TTC549 (cell line): ENCODE measurements around the gene ZNF652.

Experiments used
- FAIRE-seq: peaks from 2 replicates; lab custom pipeline; 2012; peaks lifted over from hg19 to GRCh38; lab: Jason Lieb, UNC

Gene ZNF652

DNA sequence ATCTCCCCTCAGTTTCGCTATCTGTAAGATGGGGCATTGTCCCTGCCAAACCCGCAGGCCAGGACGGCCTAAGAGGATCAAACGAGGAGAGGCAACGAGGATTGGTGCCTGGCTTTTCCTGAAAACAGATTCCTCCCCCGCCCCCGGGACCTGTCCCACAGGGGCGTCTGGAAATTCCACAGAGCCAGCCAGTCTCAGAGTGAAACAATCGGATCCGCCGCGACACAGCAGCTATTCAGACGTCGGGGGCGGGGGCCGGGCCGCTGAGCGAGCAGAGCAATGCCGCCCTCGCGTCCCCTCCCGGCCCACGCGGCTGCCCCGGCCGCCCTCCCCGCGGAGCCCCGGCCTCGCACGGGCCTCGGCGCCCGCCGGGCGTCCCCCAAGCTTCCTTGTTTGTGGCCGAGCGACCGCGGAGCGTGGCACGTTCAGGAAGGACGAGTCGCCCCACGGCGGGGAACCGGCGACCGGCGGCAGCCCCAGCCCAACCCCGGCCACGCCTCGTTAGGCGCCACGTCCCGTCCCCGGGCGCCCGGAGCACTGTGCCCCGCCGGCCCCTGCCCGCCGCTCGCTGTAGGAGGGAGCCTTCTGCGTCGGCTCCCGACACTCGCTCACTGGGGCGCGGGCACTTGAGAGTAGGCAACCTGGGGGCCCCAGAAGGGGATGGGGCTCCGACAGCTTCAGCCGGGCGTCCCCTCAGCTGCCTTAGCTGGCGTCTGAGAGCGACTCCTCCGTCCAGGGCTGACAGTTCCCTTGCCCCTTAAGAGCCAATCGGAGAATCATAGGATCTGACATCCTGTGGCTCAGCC, 101.8 kb downstream of the ZNF652 start:
- FAIRE-seq: no peak

- FAIRE-seq: no peak
Observed at GRCh38 chr17:49259663-49260010, 102.4 kb downstream of the ZNF652 start.

DNA sequence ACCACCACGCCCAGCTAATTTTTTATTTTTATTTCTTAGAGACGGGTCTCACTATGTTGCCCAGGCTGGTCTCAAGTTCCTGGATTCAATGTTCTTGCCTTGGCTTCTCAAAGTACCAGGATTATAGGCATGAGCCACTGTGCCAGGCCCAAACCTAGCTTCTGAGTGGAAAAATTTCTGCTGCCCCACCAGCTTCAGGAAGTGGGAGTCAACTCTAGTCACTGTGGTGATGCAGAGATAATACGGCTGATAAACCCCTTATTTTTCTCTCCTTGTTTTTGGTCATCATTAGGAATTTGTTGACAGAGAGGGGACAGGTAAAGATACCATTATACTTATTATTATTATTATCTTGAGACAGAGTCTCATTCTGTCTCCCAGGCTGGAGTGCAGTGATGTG, 103.7 kb downstream of the ZNF652 start:
- no peak for FAIRE-seq

DNA sequence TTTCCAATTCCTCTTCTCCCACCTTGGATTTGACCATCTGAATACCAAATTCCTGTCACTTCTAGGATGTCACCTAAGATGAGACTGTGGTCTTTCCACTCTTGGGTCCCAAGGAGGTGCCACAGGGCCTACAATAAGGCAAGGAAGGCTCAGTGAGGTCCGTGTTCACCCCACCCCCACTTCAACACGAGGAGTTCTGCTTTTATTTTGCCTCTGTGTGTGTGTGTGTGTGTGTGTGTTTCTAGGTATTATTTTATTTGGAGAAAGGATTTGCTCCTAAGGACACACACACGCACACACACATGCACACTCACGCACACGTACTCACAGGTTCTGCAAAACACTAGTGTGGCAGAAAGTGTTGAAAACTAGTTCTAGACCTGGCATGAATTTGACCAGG, 106.9 kb downstream of the ZNF652 start:
- FAIRE-seq: no peak

DNA sequence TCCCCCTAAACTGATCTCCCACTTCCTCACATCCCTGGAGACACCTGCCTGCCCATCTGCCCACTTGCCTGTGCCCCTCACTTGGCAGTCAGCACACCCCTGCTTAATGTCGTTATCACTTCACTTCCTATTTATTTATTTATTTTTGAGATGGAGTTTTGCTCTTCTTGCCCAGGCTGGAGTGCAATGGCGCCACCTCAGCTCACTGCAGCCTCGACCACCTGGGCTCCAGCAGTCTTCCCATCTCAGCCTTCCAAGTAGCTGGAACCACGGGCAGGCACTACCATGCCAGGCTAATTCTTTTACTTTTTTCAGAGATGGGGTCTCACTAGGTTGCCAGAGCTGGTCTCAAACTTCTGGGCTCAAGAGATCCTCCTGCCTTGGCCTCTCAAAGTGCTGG, 108.0 kb downstream of the ZNF652 start:
- no peak for FAIRE-seq

DNA sequence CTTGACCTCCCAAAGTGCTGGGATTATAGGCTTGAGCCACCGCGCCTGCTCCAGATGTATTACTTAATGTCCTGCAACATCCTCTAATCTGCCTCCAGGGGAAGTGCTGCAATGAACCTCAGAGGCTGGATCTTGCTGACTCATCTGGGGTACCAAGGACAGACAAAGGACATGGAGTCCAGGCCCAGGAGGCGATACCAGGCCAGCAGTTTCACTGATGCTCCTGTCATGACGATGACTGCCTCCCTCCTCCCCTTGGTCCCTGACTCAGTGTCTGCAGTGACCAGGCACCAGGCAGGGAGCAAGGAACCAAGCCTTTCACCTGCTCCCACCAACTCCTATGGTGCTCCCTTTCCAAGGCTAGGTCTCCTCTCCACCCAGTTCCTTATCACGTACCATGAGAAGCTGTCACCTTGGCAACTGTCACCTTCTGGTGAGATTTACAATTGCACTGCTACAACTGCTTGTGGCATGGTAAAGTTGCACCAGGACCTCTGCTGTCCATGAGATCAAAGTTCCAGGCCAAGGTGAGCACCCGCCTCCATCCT, 109.8 kb downstream of the ZNF652 start:
- FAIRE-seq: no peak

DNA sequence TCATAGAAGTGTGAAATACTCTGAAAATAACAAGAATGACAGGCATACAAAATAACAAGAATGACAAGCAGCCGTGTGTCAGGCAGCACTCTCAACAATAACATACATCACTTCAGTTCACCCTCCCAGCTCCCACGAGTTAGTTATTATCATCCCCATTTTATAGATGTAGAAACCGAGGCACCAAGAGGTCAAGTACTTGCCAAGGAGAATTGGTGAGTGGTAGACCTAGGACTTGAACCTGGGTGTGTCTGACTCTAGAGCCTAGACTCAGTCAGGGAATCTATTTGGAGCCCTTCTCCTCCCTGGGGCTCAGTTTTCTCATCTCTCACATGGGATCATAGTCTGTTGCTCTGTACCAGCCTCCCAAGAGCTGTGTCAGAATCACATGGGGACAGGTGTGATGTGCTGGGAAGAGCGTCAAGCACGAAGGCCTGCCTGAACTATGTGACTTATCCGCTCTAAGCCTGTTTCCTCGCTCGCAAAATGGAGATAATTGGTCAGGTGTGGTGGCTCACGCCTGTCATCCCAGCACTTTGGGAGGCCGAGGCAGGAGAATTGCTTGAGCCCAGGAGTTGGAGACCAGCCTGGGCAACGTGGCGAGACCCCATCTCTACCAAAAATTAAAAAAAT, 112.0 kb downstream of the ZNF652 start:
- FAIRE-seq: no peak

DNA sequence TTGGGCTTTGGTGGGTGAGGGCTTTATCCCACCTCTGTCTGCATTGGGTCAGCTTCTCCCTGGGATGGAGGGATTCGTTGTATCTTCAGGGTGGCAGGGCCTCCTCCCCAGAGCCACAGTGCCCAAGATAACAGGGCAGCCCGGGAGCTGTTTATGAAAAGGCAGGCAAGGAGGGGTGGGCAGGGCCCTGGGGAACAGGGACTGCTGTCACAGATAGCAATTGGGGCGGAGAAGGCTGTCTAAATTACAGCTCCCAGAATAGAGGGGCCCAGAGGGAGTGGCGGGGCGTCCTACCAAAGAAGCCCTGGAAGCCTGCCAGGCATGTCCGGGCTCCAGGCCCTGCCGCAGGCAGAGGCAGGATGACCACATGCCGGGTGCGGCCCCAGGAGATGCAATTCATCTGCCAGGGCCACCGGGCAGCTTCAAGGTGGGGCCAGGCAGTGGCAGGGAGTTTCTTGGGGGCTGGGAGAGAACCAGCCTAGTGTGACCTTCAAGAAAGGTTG, 112.7 kb downstream of the ZNF652 start:
- FAIRE-seq: no peak

- FAIRE-seq: no peak
Observed at GRCh38 chr17:49247944-49248343, 114.1 kb downstream of the ZNF652 start.

- FAIRE-seq: no peak
Observed at GRCh38 chr17:49244839-49245238, 117.2 kb downstream of the ZNF652 start.
